IPS-NIHi11 (cell line): Measurements from ENCODE around the gene TYW1.
"Not testable (repeated sequence)": the region's sequence is repeated elsewhere in the genome, so short reads cannot be mapped to it uniquely, and the experiment has no call there.

ENCODE experiments used
- DNase-seq: peaks from one replicate; pipeline ENCODE4 v3.0.0; 2012; ENCODE audit warnings: mixed read lengths, low spot score

The TYW1 gene

GRCh38 chr7:66995050-66995776 is 1.4 kb upstream of the TYW1 start, which contains the start of gene SBDS:
TSS of gene SBDS (minus strand) at chr7:66995586. CDS start at chr7:66995417, 169 bp downstream.
- peak; percentile 70 for DNase-seq

GRCh38 chr7:67000601-67001258 is 4.1 kb downstream of the TYW1 start:
- DNase-seq: not testable (repeated sequence)

- DNase-seq: peak; percentile 2
Observed at GRCh38 chr7:67004145-67004544, 7.5 kb downstream of the TYW1 start.

- DNase-seq: no peak
Observed at GRCh38 chr7:67006965-67007364, 10.3 kb downstream of the TYW1 start.

GRCh38 chr7:67008260-67008659 is 11.6 kb downstream of the TYW1 start:
- peak; percentile 4 for DNase-seq

GRCh38 chr7:67009677-67010076 is 13.0 kb downstream of the TYW1 start:
- not testable (repeated sequence) for DNase-seq

- not testable (repeated sequence) for DNase-seq
Observed at GRCh38 chr7:67014076-67014622, 17.5 kb downstream of the TYW1 start.

GRCh38 chr7:67017971-67018370 is 21.3 kb downstream of the TYW1 start:
- not testable (repeated sequence) for DNase-seq

- DNase-seq: no peak
Observed at GRCh38 chr7:67018940-67019339, 22.3 kb downstream of the TYW1 start.

- DNase-seq: no peak
Observed at GRCh38 chr7:67019562-67020390, 23.1 kb downstream of the TYW1 start.

- no peak for DNase-seq
Observed at GRCh38 chr7:67021260-67021659, 24.6 kb downstream of the TYW1 start.

- no peak for DNase-seq
Observed at GRCh38 chr7:67022511-67022910, 25.9 kb downstream of the TYW1 start.

GRCh38 chr7:67025459-67025858 is 28.8 kb downstream of the TYW1 start:
- DNase-seq: not testable (repeated sequence)

- not testable (repeated sequence) for DNase-seq
Observed at GRCh38 chr7:67031685-67032084, 35.1 kb downstream of the TYW1 start.

- DNase-seq: no peak
Observed at GRCh38 chr7:67033251-67033650, 36.6 kb downstream of the TYW1 start.

GRCh38 chr7:67036432-67037395 is 40.1 kb downstream of the TYW1 start:
- DNase-seq: not testable (repeated sequence)

- not testable (repeated sequence) for DNase-seq
Observed at GRCh38 chr7:67040832-67041231, 44.2 kb downstream of the TYW1 start.

- not testable (repeated sequence) for DNase-seq
Observed at GRCh38 chr7:67042781-67043558, 46.3 kb downstream of the TYW1 start.

GRCh38 chr7:67043559-67043930 is 46.9 kb downstream of the TYW1 start:
- DNase-seq: not testable (repeated sequence)

- DNase-seq: no peak
Observed at GRCh38 chr7:67045496-67045995, 48.9 kb downstream of the TYW1 start.
